CD14-positive monocyte (primary cell): ENCODE measurements around the gene MRPL14. TPM values are rescaled to one million over a fixed set of nuclear protein-coding genes. Genes with fewer than 3 reads are reported as not detected.

Source experiments
- DNase-seq, 3 donors: peaks; one replicate each; pipeline ENCODE4 v3.0.0-alpha.2; 2011 to 2022
- H2AFZ ChIP-seq: 2 replicates; pipeline ENCODE4 v1.6.0; 2012; ENCODE audit warnings: mild to moderate bottlenecking, low read depth, low read length, inconsistent platforms; ENCODE audit not compliant: insufficient read depth, poor library complexity, severe bottlenecking
- H3K27ac ChIP-seq, 2 donors: 1 replicate in 1 of 2; 2 replicates in 1 of 2; pipeline ENCODE4 v1.5.1; 2012 to 2013; ENCODE audit warnings: low read length in 2 of 2, control low read depth in 1 of 2, inconsistent platforms in 1 of 2, low read depth in 1 of 2, mild to moderate bottlenecking in 1 of 2
- H3K27me3 ChIP-seq, 2 donors: one replicate each; pipeline versions ENCODE4 v1.6.0 to v1.6.1; 2011 to 2013; ENCODE audit warnings: low read length in 2 of 2; ENCODE audit not compliant: control insufficient read depth in 2 of 2, insufficient read depth in 2 of 2
- H3K36me3 ChIP-seq, 2 donors: replicated peaks in 1 of 2; 1 replicate in 1 of 2; 2 replicates in 1 of 2; pipeline versions ENCODE4 v1.5.1 to v1.6.1; 2012 to 2013; ENCODE audit warnings: low read length in 2 of 2, control low read depth in 1 of 2, inconsistent platforms in 1 of 2, mild to moderate bottlenecking in 1 of 2; ENCODE audit not compliant: insufficient read depth in 2 of 2, control insufficient read depth in 1 of 2
- H3K4me1 ChIP-seq, 2 donors: 1 replicate in 1 of 2; 2 replicates in 1 of 2; pipeline versions ENCODE4 v1.5.1 to v1.6.1; 2012 to 2013; ENCODE audit warnings: low read length in 2 of 2, control low read depth in 1 of 2, inconsistent platforms in 1 of 2, mild to moderate bottlenecking in 1 of 2, moderate library complexity in 1 of 2; ENCODE audit not compliant: insufficient read depth in 2 of 2, control insufficient read depth in 1 of 2
- H3K4me2 ChIP-seq: replicated peaks from 2 replicates; pipeline ENCODE3; 2012; ENCODE audit warnings: low read length, moderate library complexity, mild to moderate bottlenecking; ENCODE audit not compliant: poor library complexity, severe bottlenecking; ENCODE audit errors: extremely low read depth
- H3K4me3 ChIP-seq, 3 experiments: fragments of 200-600 bp in 1 of 3; sonication (generic) in 1 of 3; replicated peaks in 1 of 3; 1 replicate in 2 of 3; 2 replicates in 1 of 3; pipeline ENCODE4 v1.5.1; 2011 to 2013; ENCODE audit warnings: low read length in 3 of 3, mild to moderate bottlenecking in 3 of 3, control low read depth in 2 of 3, low read depth in 2 of 3, inconsistent platforms in 1 of 3, moderate library complexity in 1 of 3
- H3K79me2 ChIP-seq: 2 replicates; pipeline ENCODE4 v1.6.0; 2012; ENCODE audit warnings: mild to moderate bottlenecking, control low read depth, inconsistent platforms, low read length, moderate library complexity; ENCODE audit not compliant: insufficient read depth
- H3K9ac ChIP-seq: 2 replicates; pipeline ENCODE4 v1.6.0; 2017; ENCODE audit warnings: low read length, mild to moderate bottlenecking; ENCODE audit not compliant: insufficient read depth, poor library complexity, severe bottlenecking
- H3K9me3 ChIP-seq, 2 donors: replicated peaks in 1 of 2; 1 replicate in 1 of 2; 2 replicates in 1 of 2; pipeline versions ENCODE4 v1.5.1 to v1.6.1; 2012 to 2013; ENCODE audit warnings: low read length in 2 of 2, control low read depth in 1 of 2; ENCODE audit not compliant: control insufficient read depth in 1 of 2, insufficient read depth in 1 of 2
- H4K20me1 ChIP-seq: 2 replicates; pipeline ENCODE4 v1.6.0; 2012; ENCODE audit warnings: mild to moderate bottlenecking, low read length, control low read depth, moderate library complexity; ENCODE audit not compliant: insufficient read depth
- H3K27ac Mint-ChIP-seq, 7 donors: one replicate each; pipeline ENCODE4 v1.8.0; 2020; ENCODE audit warnings: mild to moderate bottlenecking in 7 of 7, mixed read lengths in 7 of 7, moderate library complexity in 6 of 7, inconsistent platforms in 2 of 7
- H3K27me3 Mint-ChIP-seq, 3 donors: one replicate each; pipeline ENCODE4 v1.8.0; 2021 to 2022; ENCODE audit warnings: low read depth in 3 of 3, mild to moderate bottlenecking in 3 of 3, mixed read lengths in 3 of 3, moderate library complexity in 3 of 3, inconsistent platforms in 1 of 3
- H3K36me3 Mint-ChIP-seq, 2 donors: one replicate each; pipeline ENCODE4 v1.8.0; 2020; ENCODE audit warnings: mixed read lengths in 2 of 2, inconsistent platforms in 1 of 2, mild to moderate bottlenecking in 1 of 2
- H3K4me1 Mint-ChIP-seq: one replicate; pipeline ENCODE4 v1.8.0; 2020; ENCODE audit warnings: mild to moderate bottlenecking, mixed read lengths
- H3K4me3 Mint-ChIP-seq, 2 donors: one replicate each; pipeline ENCODE4 v1.8.0; 2020; ENCODE audit warnings: mild to moderate bottlenecking in 2 of 2, mixed read lengths in 2 of 2, moderate library complexity in 1 of 2
- H3K9me3 Mint-ChIP-seq, 7 donors: one replicate each; pipeline ENCODE4 v1.8.0; 2020 to 2022; ENCODE audit warnings: mixed read lengths in 7 of 7, mild to moderate bottlenecking in 6 of 7, moderate library complexity in 6 of 7, inconsistent platforms in 2 of 7
- CTCF ChIP-seq: fragments of 200-600 bp; IDR thresholded peaks from one replicate; pipeline ENCODE4 v1.8.0; 2022; ENCODE audit warnings: antibody characterized with exemption, mild to moderate bottlenecking
- WGBS: methylation state at CpG from one replicate; pipeline ENCODE4 v1.1.5; 2013; ENCODE audit warnings: missing lambda C conversion rate; ENCODE audit not compliant: insufficient coverage; 5-methylcytosine and 5-hydroxymethylcytosine counted together
- intact Hi-C, 2 donors: fragments of 100-400 bp; cut with micrococcal nuclease; formaldehyde crosslinking; loops; one replicate each; pipeline versions ENCODE4 v1.15.0 to v1.15.1; 2023
- polyA plus RNA-seq, 3 donors: library from polyadenylated mRNA; depleted of rRNA in 1 of 3; unstranded in 2 of 3; stranded (reverse) in 1 of 3; fragments of 300-500 nt in 2 of 3; fragments of >200 nt in 1 of 3; fragmentation: Illumina TruSeq in 2 of 3; gene quantifications; 1 replicate in 2 of 3; 2 replicates in 1 of 3; pipeline ENCODE4 v1.2.3, GENCODE V29; 2012 to 2021

MRPL14 gene
- polyA plus RNA-seq, 3 donors: 18.5 to 91.5 (median 78.2) TPM

- no peak for DNase-seq
- TF ChIP-seq CTCF: no peak
- H3K4me2 ChIP-seq: no peak overlapping the region
- Mint-ChIP-seq H3K4me1 (no peaks in the 10 kb centered on the region), H3K9me3 (no peaks in the 10 kb centered on the region), H3K27me3 (no peaks in the 10 kb centered on the region), H3K4me3 (no peak overlapping the region), H3K36me3 (peaks cover 76 to 90% of the 10 kb centered on the region in 2 donors), H3K27ac (peak overlapping the region in 3 of 7 donors; percentile 11 to 20 (median 12))
- no peaks in the 10 kb centered on the region for H3K27me3 ChIP-seq
- peaks cover 77 to 95% of the 10 kb centered on the region in 2 donors for H3K36me3 ChIP-seq
- H3K79me2 ChIP-seq: peaks cover 9% of the 10 kb centered on the region
- no peaks in the 10 kb centered on the region for H3K4me1 ChIP-seq
- H3K27ac ChIP-seq: no peak overlapping the region
- no peaks in the 10 kb centered on the region for H3K9me3 ChIP-seq
- intact Hi-C loops: no loop called here
- no peak overlapping the region for H2AFZ ChIP-seq
- H4K20me1 ChIP-seq: peaks cover 29% of the 10 kb centered on the region
- no peak overlapping the region for H3K4me3 ChIP-seq
- WGBS: 100% methylated on average over 2 of the region's 3 CpGs
- H3K9ac ChIP-seq: no peak overlapping the region
Measured at GRCh38 chr6:44110966-44111365, 16.3 kb downstream of the MRPL14 start.

- H3K4me3 Mint-ChIP-seq: no peak overlapping the region
- peak overlapping the region in 3 of 7 donors; percentile 40 to 80 (median 63) for H3K27ac Mint-ChIP-seq
- Histone ChIP-seq H3K4me1 (no peaks in the 10 kb centered on the region), H3K27me3 (no peaks in the 10 kb centered on the region), H2AFZ (no peak overlapping the region), H4K20me1 (peaks cover 24% of the 10 kb centered on the region), H3K36me3 (peaks cover 72 to 93% of the 10 kb centered on the region in 2 donors), H3K27ac (no peak overlapping the region), H3K4me2 (no peak overlapping the region), H3K4me3 (no peak overlapping the region), H3K9ac (no peak overlapping the region), H3K79me2 (peaks cover under 1% of the 10 kb centered on the region), H3K9me3 (no peaks in the 10 kb centered on the region)
- 87% methylated on average over 4 of the region's 6 CpGs for WGBS
- TF ChIP-seq CTCF: no peak
- H3K9me3 Mint-ChIP-seq: no peaks in the 10 kb centered on the region
- no peaks in the 10 kb centered on the region for H3K27me3 Mint-ChIP-seq
- intact Hi-C loops: no loop called here
- DNase-seq: no peak
- H3K4me1 Mint-ChIP-seq: peaks cover under 1% of the 10 kb centered on the region
- H3K36me3 Mint-ChIP-seq: peaks cover 74 to 90% of the 10 kb centered on the region in 2 donors
Measured at GRCh38 chr6:44110005-44110676, 17.1 kb downstream of the MRPL14 start.
